OCI-LY3 (cell line): ENCODE measurements around the gene POU2AF3.

Experiments used
- H2AFZ ChIP-seq: fragments of 200-600, 300-600 bp; shearing (Covaris generic); 2 replicates; pipeline ENCODE4 v1.6.0; 2014; ENCODE audit warnings: antibody characterized with exemption, low read depth, low read length
- H3K27ac ChIP-seq: fragments of 200-600, 300-600 bp; sonication (generic); 2 replicates; pipeline ENCODE4 v1.5.1; 2014; ENCODE audit warnings: mild to moderate bottlenecking, low read length, moderate library complexity, mixed read lengths
- H3K27me3 ChIP-seq: fragments of 200-600, 300-600 bp; sonication (generic); 2 replicates; pipeline ENCODE4 v1.6.1; 2014; ENCODE audit warnings: low read depth, low read length, mixed read lengths
- H3K36me3 ChIP-seq: fragments of 200-600, 300-600 bp; sonication (generic); replicated peaks from 2 replicates; pipeline ENCODE3; 2014; ENCODE audit warnings: low read depth, low read length, mixed read lengths
- H3K4me1 ChIP-seq: fragments of 300-600, 200-600 bp; sonication (generic); 2 replicates; pipeline ENCODE4 v1.6.1; 2014; ENCODE audit warnings: low read length, mixed read lengths
- H3K4me2 ChIP-seq: fragments of 200-600, 300-600 bp; sonication (generic); 2 replicates; pipeline ENCODE4 v1.6.1; 2014; ENCODE audit warnings: low read length, mixed read lengths
- H3K4me3 ChIP-seq: fragments of 300-600, 200-600 bp; sonication (generic); 2 replicates; pipeline ENCODE4 v1.5.1; 2014; ENCODE audit warnings: antibody characterized with exemption, mild to moderate bottlenecking, low read length, moderate library complexity
- H3K79me2 ChIP-seq: fragments of 300-600, 200-600 bp; shearing (Covaris generic); 2 replicates; pipeline ENCODE4 v1.6.1; 2014; ENCODE audit warnings: mild to moderate bottlenecking, low read length, mixed read lengths
- H3K9ac ChIP-seq: fragments of 300-600, 200-600 bp; shearing (Covaris generic); 2 replicates; pipeline ENCODE4 v1.6.0; 2014; ENCODE audit warnings: mild to moderate bottlenecking, low read length, moderate library complexity
- H3K9me3 ChIP-seq: fragments of 200-600, 300-600 bp; shearing (Covaris generic); 2 replicates; pipeline ENCODE4 v1.6.1; 2014; ENCODE audit warnings: low read length, mixed read lengths; ENCODE audit not compliant: insufficient read depth
- H4K20me1 ChIP-seq: fragments of 200-600, 300-600 bp; sonication (generic); 2 replicates; pipeline ENCODE4 v1.6.1; 2016; ENCODE audit warnings: low read length, mixed read lengths; ENCODE audit not compliant: insufficient read depth
- EZH2phosphoT487 ChIP-seq: fragments of 200-600 bp; shearing (Covaris generic); IDR thresholded peaks from 2 replicates; pipeline ENCODE4 v1.6.1; 2018; ENCODE audit warnings: antibody characterized with exemption, mixed run types, low read depth
- TF ChIP-seq, protein P1 (sequence below): fragments of 200-600, 300-600 bp; sonication (generic); IDR thresholded peaks from 2 replicates; pipeline ENCODE4 v1.5.1; 2014; ENCODE audit warnings: antibody characterized with exemption, low read length, low read depth

POU2AF3 gene

DNA sequence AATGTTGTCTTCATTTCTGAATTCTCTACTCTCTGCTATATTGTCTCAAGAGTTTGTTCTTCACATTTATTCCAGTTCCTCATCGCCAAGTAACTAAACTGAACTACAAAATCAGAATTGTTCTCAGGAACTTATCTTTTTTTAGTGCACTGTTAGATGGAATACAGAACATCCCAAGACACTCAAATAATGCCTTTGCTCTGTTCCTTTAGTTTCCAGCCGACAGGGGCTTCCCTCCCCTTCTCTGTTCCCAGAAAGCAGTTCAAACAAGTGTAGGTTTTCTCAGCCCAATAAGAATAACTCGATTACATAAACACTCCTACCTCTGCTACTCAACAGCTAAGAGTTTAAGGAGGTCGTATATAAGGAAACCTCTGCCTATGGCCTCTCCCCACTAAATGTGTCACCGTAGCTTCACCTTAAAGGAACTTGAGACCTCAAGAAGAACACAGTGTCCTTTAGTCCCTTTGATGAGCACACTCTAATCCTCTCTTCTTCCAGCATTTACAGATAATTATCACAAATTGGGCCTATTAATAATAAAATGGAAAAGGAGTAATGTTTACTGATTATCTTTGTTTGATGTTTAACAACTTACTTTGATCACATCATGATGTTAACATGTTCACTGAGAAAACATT is 6.9 kb downstream of the POU2AF3 start:
- Histone ChIP-seq H3K27me3 (0 out of 2 replicates have a peak, but pooled peaks cover 5% of the 10 kb centered on the region), H3K27ac (no peak overlapping the region), H2AFZ (no peak overlapping the region), H4K20me1 (no peaks in the 10 kb centered on the region), H3K79me2 (no peaks in the 10 kb centered on the region), H3K4me3 (no peak overlapping the region), H3K9ac (no peak overlapping the region), H3K9me3 (no peaks in the 10 kb centered on the region), H3K4me2 (no peak overlapping the region), H3K36me3 (no peaks in the 10 kb centered on the region), H3K4me1 (peaks cover 37% of the 10 kb centered on the region)
- TF ChIP-seq, protein P1, sequence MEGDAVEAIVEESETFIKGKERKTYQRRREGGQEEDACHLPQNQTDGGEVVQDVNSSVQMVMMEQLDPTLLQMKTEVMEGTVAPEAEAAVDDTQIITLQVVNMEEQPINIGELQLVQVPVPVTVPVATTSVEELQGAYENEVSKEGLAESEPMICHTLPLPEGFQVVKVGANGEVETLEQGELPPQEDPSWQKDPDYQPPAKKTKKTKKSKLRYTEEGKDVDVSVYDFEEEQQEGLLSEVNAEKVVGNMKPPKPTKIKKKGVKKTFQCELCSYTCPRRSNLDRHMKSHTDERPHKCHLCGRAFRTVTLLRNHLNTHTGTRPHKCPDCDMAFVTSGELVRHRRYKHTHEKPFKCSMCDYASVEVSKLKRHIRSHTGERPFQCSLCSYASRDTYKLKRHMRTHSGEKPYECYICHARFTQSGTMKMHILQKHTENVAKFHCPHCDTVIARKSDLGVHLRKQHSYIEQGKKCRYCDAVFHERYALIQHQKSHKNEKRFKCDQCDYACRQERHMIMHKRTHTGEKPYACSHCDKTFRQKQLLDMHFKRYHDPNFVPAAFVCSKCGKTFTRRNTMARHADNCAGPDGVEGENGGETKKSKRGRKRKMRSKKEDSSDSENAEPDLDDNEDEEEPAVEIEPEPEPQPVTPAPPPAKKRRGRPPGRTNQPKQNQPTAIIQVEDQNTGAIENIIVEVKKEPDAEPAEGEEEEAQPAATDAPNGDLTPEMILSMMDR = no peak
- TF ChIP-seq EZH2phosphoT487 = no peak

DNA sequence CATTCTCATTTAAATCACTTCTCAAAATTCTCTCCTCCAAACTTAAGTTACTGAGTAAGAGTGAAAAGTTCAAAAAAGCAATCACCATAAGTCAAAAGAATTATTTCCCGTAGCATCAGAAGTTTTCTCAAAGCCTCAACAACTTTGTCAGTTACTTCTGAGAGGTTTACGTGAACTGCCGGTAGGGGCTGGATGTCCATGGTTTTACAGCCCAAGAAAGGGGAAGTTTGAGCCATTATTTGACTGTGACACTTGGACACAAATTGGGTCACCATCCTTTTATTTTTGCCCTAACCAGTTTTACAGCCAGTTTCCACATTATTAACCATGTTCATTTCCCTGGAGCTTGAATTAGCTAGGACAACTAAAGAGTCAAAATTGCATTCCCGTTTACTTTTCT is 7.5 kb downstream of the POU2AF3 start:
- no peak overlapping the region for H3K4me2 ChIP-seq
- TF ChIP-seq, protein P1 = no peak
- no peak for TF ChIP-seq EZH2phosphoT487
- no peak overlapping the region for H3K27ac ChIP-seq
- H3K9ac ChIP-seq = no peak overlapping the region
- H2AFZ ChIP-seq = no peak overlapping the region
- H3K4me3 ChIP-seq = no peak overlapping the region
- H3K79me2 ChIP-seq = no peaks in the 10 kb centered on the region
- no peaks in the 10 kb centered on the region for H4K20me1 ChIP-seq
- H3K36me3 ChIP-seq = no peaks in the 10 kb centered on the region
- H3K9me3 ChIP-seq = no peaks in the 10 kb centered on the region
- H3K4me1 ChIP-seq = peaks cover 32% of the 10 kb centered on the region
- H3K27me3 ChIP-seq = 0 out of 2 replicates have a peak, but pooled peaks cover 5% of the 10 kb centered on the region

DNA sequence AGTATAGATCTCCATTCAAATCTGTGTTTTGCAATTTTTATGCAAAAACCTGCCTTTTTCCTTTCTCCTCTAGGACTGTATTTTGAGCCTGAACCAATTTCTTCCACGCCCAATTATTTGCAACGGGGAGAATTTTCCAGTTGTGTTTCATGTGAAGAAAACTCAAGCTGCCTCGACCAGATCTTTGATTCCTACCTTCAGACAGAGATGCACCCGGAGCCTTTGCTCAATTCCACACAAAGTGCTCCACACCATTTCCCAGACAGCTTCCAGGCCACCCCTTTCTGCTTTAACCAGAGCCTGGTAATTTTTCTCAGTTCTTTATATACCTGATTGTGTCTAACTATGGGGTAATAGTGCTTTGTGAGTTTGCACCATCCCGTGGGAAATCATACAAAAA is 8.0 kb downstream of the POU2AF3 start:
- Histone ChIP-seq H3K9me3 (no peaks in the 10 kb centered on the region), H3K9ac (no peak overlapping the region), H3K4me1 (peaks cover 28% of the 10 kb centered on the region), H3K36me3 (no peaks in the 10 kb centered on the region), H3K79me2 (no peaks in the 10 kb centered on the region), H2AFZ (no peak overlapping the region), H4K20me1 (no peaks in the 10 kb centered on the region), H3K27me3 (0 out of 2 replicates have a peak, but pooled peaks cover 5% of the 10 kb centered on the region), H3K4me3 (no peak overlapping the region), H3K4me2 (no peak overlapping the region), H3K27ac (no peak overlapping the region)
- TF ChIP-seq EZH2phosphoT487 = no peak
- TF ChIP-seq, protein P1 = no peak

DNA sequence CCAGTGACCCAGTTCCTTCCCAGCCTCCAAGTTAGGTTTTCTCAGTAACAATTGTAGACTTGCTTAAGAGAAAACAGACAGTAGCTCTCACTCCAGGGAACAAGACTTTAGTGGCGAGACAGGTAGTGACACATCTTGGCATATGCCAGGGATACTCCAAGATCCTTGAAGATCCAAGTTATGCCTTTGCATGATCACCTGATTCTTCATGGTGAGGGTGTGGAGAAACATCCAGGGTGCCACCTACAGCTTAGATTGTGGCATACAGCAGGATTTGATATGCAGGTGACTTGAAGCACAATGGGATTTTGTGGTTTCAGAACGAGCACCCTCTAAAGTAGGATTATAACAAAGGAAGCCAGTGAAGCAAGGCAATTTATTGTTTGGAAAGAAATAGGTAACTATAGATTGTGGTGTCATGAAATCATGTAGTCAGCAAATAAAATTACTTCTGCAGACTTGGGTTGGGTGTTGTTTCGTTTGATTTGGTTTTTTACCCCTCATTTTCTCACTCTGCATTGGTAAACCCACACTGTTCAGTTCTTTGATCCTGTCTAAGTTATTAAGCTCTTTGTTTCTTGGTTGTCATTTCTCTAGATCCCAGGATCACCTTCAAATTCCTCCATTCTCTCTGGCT is 9.2 kb downstream of the POU2AF3 start:
- H3K27me3 ChIP-seq = 0 out of 2 replicates have a peak, but pooled peaks cover 5% of the 10 kb centered on the region
- TF ChIP-seq, protein P1 = no peak
- no peak for TF ChIP-seq EZH2phosphoT487
- no peak overlapping the region for H3K27ac ChIP-seq

More for the DNA sequence above, 9.2 kb downstream of the POU2AF3 start:
- Histone ChIP-seq H3K4me3 (no peak overlapping the region), H3K9me3 (no peaks in the 10 kb centered on the region), H2AFZ (no peak overlapping the region), H4K20me1 (no peaks in the 10 kb centered on the region), H3K79me2 (no peaks in the 10 kb centered on the region), H3K4me1 (peaks cover 16% of the 10 kb centered on the region), H3K36me3 (no peaks in the 10 kb centered on the region), H3K4me2 (no peak overlapping the region), H3K9ac (no peak overlapping the region)
